ENCODE measurements around the gene ZNF770. TPM values are rescaled to one million over a fixed set of nuclear protein-coding genes. Genes with fewer than 3 reads are reported as not detected.

ZNF770 gene
- total RNA-seq, 1 experiment from 2014 or later, result 26.9 TPM

DNA sequence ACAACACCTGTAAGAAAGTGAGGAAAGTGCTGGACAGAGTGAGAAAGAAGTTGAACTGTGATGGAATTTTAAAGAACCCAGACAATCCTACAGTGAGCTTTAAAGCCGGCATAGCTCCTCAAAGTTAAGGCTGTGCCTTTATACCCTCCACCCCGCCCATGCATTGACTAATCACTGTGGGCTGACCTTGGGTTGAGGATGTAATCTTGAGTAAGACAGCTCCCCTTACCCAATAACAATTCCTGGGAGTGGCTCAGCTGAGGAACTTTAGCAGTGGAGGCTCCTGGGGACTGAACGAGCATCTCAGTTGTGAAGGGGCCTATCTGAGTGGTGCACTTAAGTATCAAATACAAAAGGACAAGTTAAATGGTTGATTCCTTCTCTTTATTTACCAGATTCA is 35.7 kb upstream of the ZNF770 start:
- H3K79me2 ChIP-seq (ENCODE audit: low read length), result no peaks in the 10 kb centered on the region
- no peak overlapping the region for H3K4me3 ChIP-seq (ENCODE audit: low read length)
- H3K4me1 ChIP-seq (ENCODE audit: insufficient read depth, low read length), result peaks cover 10% of the 10 kb centered on the region; the same call in 1 of the 2 replicates
- no peaks in the 10 kb centered on the region for H4K20me1 ChIP-seq (ENCODE audit: low read length)
- H3F3A ChIP-seq (ENCODE audit: low read length, unreplicated experiment), result no peaks in the 10 kb centered on the region
- H2AFZ ChIP-seq (ENCODE audit: low read length), result 0 out of 2 replicates have a peak overlapping the region, but pooled peaks have one; percentile 32
- no peaks in the 10 kb centered on the region for H3K9me3 ChIP-seq (ENCODE audit: low read length)
- peak; percentile 48 for DNase-seq
- no peak overlapping the region for H3K4me2 ChIP-seq (ENCODE audit: low read length)
- no peak overlapping the region for H3K27ac ChIP-seq (ENCODE audit: low read length)
- POLR2A ChIA-PET (ENCODE audit: unreplicated experiment), result no interaction called here
- intact Hi-C loops (cut with micrococcal nuclease), result no loop called here
- BruUV-seq (replicated peaks), result no TSS peak
- no peaks in the 10 kb centered on the region for H3K27me3 ChIP-seq (ENCODE audit: low read length)
- CTCF ChIA-PET, result no interaction called here
- TF ChIP-seq, protein P1, sequence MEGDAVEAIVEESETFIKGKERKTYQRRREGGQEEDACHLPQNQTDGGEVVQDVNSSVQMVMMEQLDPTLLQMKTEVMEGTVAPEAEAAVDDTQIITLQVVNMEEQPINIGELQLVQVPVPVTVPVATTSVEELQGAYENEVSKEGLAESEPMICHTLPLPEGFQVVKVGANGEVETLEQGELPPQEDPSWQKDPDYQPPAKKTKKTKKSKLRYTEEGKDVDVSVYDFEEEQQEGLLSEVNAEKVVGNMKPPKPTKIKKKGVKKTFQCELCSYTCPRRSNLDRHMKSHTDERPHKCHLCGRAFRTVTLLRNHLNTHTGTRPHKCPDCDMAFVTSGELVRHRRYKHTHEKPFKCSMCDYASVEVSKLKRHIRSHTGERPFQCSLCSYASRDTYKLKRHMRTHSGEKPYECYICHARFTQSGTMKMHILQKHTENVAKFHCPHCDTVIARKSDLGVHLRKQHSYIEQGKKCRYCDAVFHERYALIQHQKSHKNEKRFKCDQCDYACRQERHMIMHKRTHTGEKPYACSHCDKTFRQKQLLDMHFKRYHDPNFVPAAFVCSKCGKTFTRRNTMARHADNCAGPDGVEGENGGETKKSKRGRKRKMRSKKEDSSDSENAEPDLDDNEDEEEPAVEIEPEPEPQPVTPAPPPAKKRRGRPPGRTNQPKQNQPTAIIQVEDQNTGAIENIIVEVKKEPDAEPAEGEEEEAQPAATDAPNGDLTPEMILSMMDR (conservative IDR thresholded peaks at IDR 0.05; ENCODE audit: low read depth, low read length), result no peak
- no peaks in the 10 kb centered on the region for H3K9me2 ChIP-seq (replicated peaks; ENCODE audit: low read length)
- H3K36me3 ChIP-seq (ENCODE audit: low read depth, low read length), result no peaks in the 10 kb centered on the region
- no peak; the same call in 1 of the 2 replicates for ATAC-seq
- H3K9ac ChIP-seq (ENCODE audit: low read length), result no peak overlapping the region

DNA sequence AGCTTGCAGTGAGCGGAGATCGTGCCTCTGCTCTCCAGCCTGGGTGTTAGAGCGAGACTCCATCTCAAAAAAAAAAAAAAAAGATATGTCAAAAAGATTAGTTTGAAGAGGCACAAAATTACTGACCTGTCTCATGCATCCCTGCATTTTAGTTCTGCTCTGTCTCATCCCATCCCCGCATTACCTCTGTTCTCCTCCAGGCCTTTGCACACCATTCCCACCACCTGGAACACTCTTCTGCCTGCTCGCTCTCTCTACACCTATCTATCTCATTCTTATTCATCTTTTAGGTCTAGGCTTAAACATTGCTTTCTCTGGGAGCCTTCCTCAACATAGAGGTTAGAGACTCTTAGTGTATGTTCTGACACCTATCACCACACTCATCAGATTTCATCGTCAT is 32.9 kb upstream of the ZNF770 start:
- intact Hi-C loops (cut with micrococcal nuclease), result no loop called here
- Histone ChIP-seq H3K27ac (ENCODE audit: low read length) (no peak overlapping the region), H4K20me1 (ENCODE audit: low read length) (no peaks in the 10 kb centered on the region), H3K79me2 (ENCODE audit: low read length) (no peaks in the 10 kb centered on the region), H3K4me2 (ENCODE audit: low read length) (no peak overlapping the region), H2AFZ (ENCODE audit: low read length) (no peak overlapping the region), H3K4me3 (ENCODE audit: low read length) (no peak overlapping the region), H3F3A (ENCODE audit: low read length, unreplicated experiment) (no peaks in the 10 kb centered on the region), H3K9me3 (ENCODE audit: low read length) (no peaks in the 10 kb centered on the region), H3K9ac (ENCODE audit: low read length) (no peak overlapping the region), H3K36me3 (ENCODE audit: low read depth, low read length) (no peaks in the 10 kb centered on the region), H3K9me2 (replicated peaks; ENCODE audit: low read length) (no peaks in the 10 kb centered on the region), H3K4me1 (ENCODE audit: insufficient read depth, low read length) (peaks cover 10% of the 10 kb centered on the region; the same call in 1 of the 2 replicates), H3K27me3 (ENCODE audit: low read length) (no peaks in the 10 kb centered on the region)
- DNase-seq (no peak), ATAC-seq (no peak)
- no peak for TF ChIP-seq EZH2phosphoT487 (IDR thresholded peaks at IDR 0.05; ENCODE audit: borderline replicate concordance, low read length)
- no peak for TF ChIP-seq EZH2 (IDR thresholded peaks at IDR 0.05; ENCODE audit: low read length, unreplicated experiment)
- TF ChIP-seq, protein P1 (conservative IDR thresholded peaks at IDR 0.05; ENCODE audit: low read depth, low read length), result no peak
- CTCF ChIA-PET, result no interaction called here
- no TSS peak for BruUV-seq (replicated peaks)
- POLR2A ChIA-PET (ENCODE audit: unreplicated experiment), result no interaction called here

DNA sequence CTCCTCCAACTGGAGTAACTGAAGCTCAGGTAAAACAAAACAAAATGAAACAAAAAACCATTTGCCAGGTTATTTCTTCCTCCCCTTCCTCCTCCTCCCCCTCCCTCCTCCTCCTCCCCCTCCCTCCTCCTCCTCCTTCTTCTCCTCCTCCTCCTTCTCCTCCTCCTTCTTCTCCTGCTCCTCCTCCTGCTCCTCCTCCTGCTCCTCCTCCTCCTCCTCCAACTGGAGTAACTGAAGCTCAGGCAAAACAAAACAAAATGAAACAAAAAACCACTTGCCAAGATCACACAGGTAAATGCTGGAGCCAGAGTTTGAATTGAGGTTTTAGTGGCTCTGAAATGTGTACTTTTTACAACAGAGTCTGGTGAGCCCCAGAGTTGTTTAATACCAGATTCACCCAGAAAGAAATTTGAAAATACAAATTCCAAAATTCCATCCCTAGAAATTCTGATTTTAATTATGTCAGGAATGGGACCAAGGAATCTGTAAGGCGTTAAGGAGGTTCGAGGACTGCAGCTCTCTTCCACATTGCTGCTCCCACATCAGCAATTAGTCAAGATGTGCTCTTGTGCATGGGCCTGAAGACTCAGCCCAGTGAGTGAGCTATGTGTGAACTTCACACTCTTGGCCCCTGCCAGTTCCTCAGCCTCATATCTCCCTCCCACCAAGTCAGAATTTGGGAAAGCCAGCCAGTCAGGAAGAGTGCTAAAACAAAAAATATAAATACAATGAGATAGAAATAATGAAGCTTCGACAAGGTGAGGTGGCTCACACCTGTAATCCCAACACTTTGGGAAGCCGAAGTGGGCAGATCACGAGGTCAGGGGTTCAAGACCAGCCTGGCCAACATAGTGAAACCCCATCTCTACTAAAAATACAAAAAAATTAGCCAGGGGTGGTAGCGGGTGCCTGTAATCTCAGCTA is 31.6 kb upstream of the ZNF770 start:
- no TSS peak for BruUV-seq (replicated peaks)
- DNase-seq, result peak; percentile 55
- intact Hi-C loops (cut with micrococcal nuclease), result no loop called here
- POLR2A ChIA-PET (ENCODE audit: unreplicated experiment), result interaction anchor here (0.5 kb wide), 1 partner anchor 35 kb away, joined by 7 read pairs; no protein-coding TSS in a partner anchor
- no peaks in the 10 kb centered on the region for H4K20me1 ChIP-seq (ENCODE audit: low read length)
- TF ChIP-seq, protein P1 (conservative IDR thresholded peaks at IDR 0.05; ENCODE audit: low read depth, low read length), result no peak
- TF ChIP-seq EZH2phosphoT487 (IDR thresholded peaks at IDR 0.05; ENCODE audit: borderline replicate concordance, low read length) (no peak), EZH2 (IDR thresholded peaks at IDR 0.05; ENCODE audit: low read length, unreplicated experiment) (no peak)
- no peaks in the 10 kb centered on the region for H3F3A ChIP-seq (ENCODE audit: low read length, unreplicated experiment)
- CTCF ChIA-PET, result interaction anchor here (0.5 to 1.1 kb wide), 7 partner anchors 13 to 399 kb away, joined by 3 to 13 read pairs (median 5); no protein-coding TSS in a partner anchor
- H2AFZ ChIP-seq (ENCODE audit: low read length), result peak overlapping the region; percentile 87
- no peaks in the 10 kb centered on the region for H3K9me2 ChIP-seq (replicated peaks; ENCODE audit: low read length)
- peak overlapping the region; percentile 62 for H3K4me3 ChIP-seq (ENCODE audit: low read length)
- H3K9me3 ChIP-seq (ENCODE audit: low read length), result no peaks in the 10 kb centered on the region
- no peak overlapping the region for H3K9ac ChIP-seq (ENCODE audit: low read length)
- H3K4me1 ChIP-seq (ENCODE audit: insufficient read depth, low read length), result peaks cover 10% of the 10 kb centered on the region; the same call in 1 of the 2 replicates
- peak overlapping the region; percentile 82 for H3K4me2 ChIP-seq (ENCODE audit: low read length)
- no peaks in the 10 kb centered on the region for H3K27me3 ChIP-seq (ENCODE audit: low read length)
- no peaks in the 10 kb centered on the region for H3K36me3 ChIP-seq (ENCODE audit: low read depth, low read length)
- no peak overlapping the region for H3K27ac ChIP-seq (ENCODE audit: low read length)
- H3K79me2 ChIP-seq (ENCODE audit: low read length), result no peaks in the 10 kb centered on the region
- ATAC-seq, result peak; percentile 78

Measured in PC-3 (cell line).